Amniotic epithelial cell (primary cell): ENCODE measurements around the gene FADS6.

ENCODE experiments used
- DNase-seq: peaks from one replicate; pipeline ENCODE4 v3.0.0-alpha.2; 2010; ENCODE audit warnings: low read depth

The FADS6 gene

GRCh38 chr17:74830861-74831260, 62.6 kb downstream of the FADS6 start:
- DNase-seq: no peak

DNA sequence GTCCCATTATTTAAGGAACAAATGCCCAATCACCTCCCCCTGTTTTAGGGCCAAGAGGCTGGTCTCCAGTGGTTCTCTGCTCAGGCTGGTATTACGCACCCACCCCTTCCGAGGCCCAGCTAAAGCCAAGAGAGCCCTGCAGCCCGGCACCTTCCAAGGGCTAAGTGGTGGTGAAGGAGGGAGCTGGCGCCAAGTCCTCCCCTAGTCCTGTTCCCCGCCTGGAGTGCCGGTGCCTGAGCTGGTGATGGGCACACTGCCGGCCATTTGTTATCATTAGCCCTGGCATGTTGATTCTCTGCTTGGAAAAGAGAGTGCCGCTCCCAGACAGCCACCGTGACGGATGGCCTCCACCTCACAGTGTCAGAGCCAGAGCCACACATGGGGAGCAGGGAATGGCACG, 65.6 kb downstream of the FADS6 start:
- no peak for DNase-seq
